DND-41 (cell line): Measurements from ENCODE around the gene GABRG3.

Experiments used
- CTCF ChIP-seq: IDR thresholded peaks from 2 replicates; pipeline ENCODE4 v1.5.1; 2012; ENCODE audit warnings: borderline replicate concordance, low read length, moderate library complexity, mild to moderate bottlenecking; ENCODE audit not compliant: poor library complexity, severe bottlenecking; ENCODE audit errors: extremely low read depth
- EZH2 ChIP-seq: IDR thresholded peaks from 3 replicates; pipeline ENCODE4 v1.6.1; 2012; ENCODE audit warnings: borderline replicate concordance, low read depth, mild to moderate bottlenecking, moderate library complexity, low read length, inconsistent platforms; ENCODE audit not compliant: severe bottlenecking

GRCh38 chr15:27258287-27258686 is 287.3 kb downstream of the GABRG3 start:
- no peak for TF ChIP-seq CTCF
- TF ChIP-seq EZH2: no peak
